IPS-NIHi7 (cell line): ENCODE data around the gene SCARB2.

ENCODE experiments used
- DNase-seq: peaks from one replicate; pipeline ENCODE4 v3.0.0; 2012; ENCODE audit warnings: mixed read lengths; ENCODE audit errors: extremely low spot score

The SCARB2 gene

GRCh38 chr4:76232681-76233080 is 19.1 kb upstream of the SCARB2 start:
- no peak for DNase-seq

GRCh38 chr4:76226418-76226817 is 12.8 kb upstream of the SCARB2 start:
- DNase-seq = no peak

GRCh38 chr4:76224171-76224570 is 10.5 kb upstream of the SCARB2 start:
- DNase-seq = no peak

- DNase-seq = no peak
These were observed 5.9 kb upstream of the SCARB2 start for GRCh38 chr4:76219299-76220055.

GRCh38 chr4:76216975-76217814 is 3.6 kb upstream of the SCARB2 start:
- no peak for DNase-seq

GRCh38 chr4:76216524-76216923 is 2.9 kb upstream of the SCARB2 start:
- DNase-seq = no peak

GRCh38 chr4:76215077-76215476 is 1.5 kb upstream of the SCARB2 start:
- no peak for DNase-seq

GRCh38 chr4:76214177-76214675 is 602 bp upstream of the SCARB2 start:
- no peak for DNase-seq

- peak; percentile 65 for DNase-seq
These were observed 691 bp downstream of the SCARB2 start for GRCh38 chr4:76212851-76213414.

- no peak for DNase-seq
These were observed 1.6 kb downstream of the SCARB2 start for GRCh38 chr4:76211769-76212708.

- DNase-seq = no peak
These were observed 3.2 kb downstream of the SCARB2 start for GRCh38 chr4:76210452-76210851.

GRCh38 chr4:76209881-76210280 is 3.7 kb downstream of the SCARB2 start:
- no peak for DNase-seq

GRCh38 chr4:76208005-76208765 is 5.4 kb downstream of the SCARB2 start:
- no peak for DNase-seq

GRCh38 chr4:76207549-76207948 is 6.1 kb downstream of the SCARB2 start:
- no peak for DNase-seq

- DNase-seq = no peak
These were observed 7.2 kb downstream of the SCARB2 start for GRCh38 chr4:76206222-76206942.

GRCh38 chr4:76205476-76205875 is 8.1 kb downstream of the SCARB2 start:
- DNase-seq = no peak

GRCh38 chr4:76204936-76205335 is 8.7 kb downstream of the SCARB2 start:
- DNase-seq = no peak

GRCh38 chr4:76203541-76203940 is 10.1 kb downstream of the SCARB2 start:
- no peak for DNase-seq

GRCh38 chr4:76201276-76201675 is 12.3 kb downstream of the SCARB2 start:
- DNase-seq = no peak

GRCh38 chr4:76200771-76201231 is 12.8 kb downstream of the SCARB2 start:
- no peak for DNase-seq
